PC-3 (cell line): ENCODE data around the gene FOXN3.

Source experiments
- EZH2 ChIP-seq: fragments of 300-600 bp; sonication (generic); IDR thresholded peaks from one replicate; pipeline ENCODE4 v1.6.1; 2017; ENCODE audit warnings: antibody characterized with exemption, mild to moderate bottlenecking, low read length; ENCODE audit not compliant: unreplicated experiment
- EZH2phosphoT487 ChIP-seq: fragments of 300-600 bp; sonication (generic); IDR thresholded peaks from 2 replicates; pipeline ENCODE4 v1.6.1; 2018; ENCODE audit warnings: mild to moderate bottlenecking, antibody characterized with exemption, low read length, borderline replicate concordance
- TF ChIP-seq, protein P1 (sequence below): fragments of 300-600 bp; sonication (generic); conservative IDR thresholded peaks from 2 replicates; pipeline ENCODE4 v1.5.1; 2017; ENCODE audit warnings: antibody characterized with exemption, low read depth, mild to moderate bottlenecking, low read length

- TF ChIP-seq, protein P1, sequence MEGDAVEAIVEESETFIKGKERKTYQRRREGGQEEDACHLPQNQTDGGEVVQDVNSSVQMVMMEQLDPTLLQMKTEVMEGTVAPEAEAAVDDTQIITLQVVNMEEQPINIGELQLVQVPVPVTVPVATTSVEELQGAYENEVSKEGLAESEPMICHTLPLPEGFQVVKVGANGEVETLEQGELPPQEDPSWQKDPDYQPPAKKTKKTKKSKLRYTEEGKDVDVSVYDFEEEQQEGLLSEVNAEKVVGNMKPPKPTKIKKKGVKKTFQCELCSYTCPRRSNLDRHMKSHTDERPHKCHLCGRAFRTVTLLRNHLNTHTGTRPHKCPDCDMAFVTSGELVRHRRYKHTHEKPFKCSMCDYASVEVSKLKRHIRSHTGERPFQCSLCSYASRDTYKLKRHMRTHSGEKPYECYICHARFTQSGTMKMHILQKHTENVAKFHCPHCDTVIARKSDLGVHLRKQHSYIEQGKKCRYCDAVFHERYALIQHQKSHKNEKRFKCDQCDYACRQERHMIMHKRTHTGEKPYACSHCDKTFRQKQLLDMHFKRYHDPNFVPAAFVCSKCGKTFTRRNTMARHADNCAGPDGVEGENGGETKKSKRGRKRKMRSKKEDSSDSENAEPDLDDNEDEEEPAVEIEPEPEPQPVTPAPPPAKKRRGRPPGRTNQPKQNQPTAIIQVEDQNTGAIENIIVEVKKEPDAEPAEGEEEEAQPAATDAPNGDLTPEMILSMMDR = no peak
- no peak for TF ChIP-seq EZH2
- no peak for TF ChIP-seq EZH2phosphoT487
Measured at GRCh38 chr14:89293314-89293916, 123.6 kb downstream of the FOXN3 start.
